ENCODE data around the gene MPO.

MPO gene

GRCh38 chr17:58262149-58262548 is 18.6 kb downstream of the MPO start:
- H3K36me3 ChIP-seq (ENCODE audit: control insufficient read depth in 1 of 2, insufficient read depth in 2 of 2, low read length in 2 of 2): no peaks in the 10 kb centered on the region
- H3K27ac ChIP-seq (ENCODE audit: low read depth, low read length): no peak overlapping the region
- H3K9ac ChIP-seq (ENCODE audit: low read depth in 1 of 2, low read length in 2 of 2): no peak overlapping the region
- no peaks in the 10 kb centered on the region for H3K4me1 ChIP-seq (ENCODE audit: control insufficient read depth in 1 of 2, insufficient read depth in 2 of 2, low read length in 2 of 2)
- no peaks in the 10 kb centered on the region for H3K9me3 ChIP-seq (ENCODE audit: control insufficient read depth in 1 of 2, low read length in 2 of 2)
- peaks cover 5 to 18% of the 10 kb centered on the region in 2 donors for H3K27me3 ChIP-seq (ENCODE audit: control insufficient read depth in 1 of 2, insufficient read depth in 2 of 2, low read length in 2 of 2)
- H3K4me3 ChIP-seq (ENCODE audit: low read depth in 1 of 2, low read length in 2 of 2): no peak overlapping the region

DNA sequence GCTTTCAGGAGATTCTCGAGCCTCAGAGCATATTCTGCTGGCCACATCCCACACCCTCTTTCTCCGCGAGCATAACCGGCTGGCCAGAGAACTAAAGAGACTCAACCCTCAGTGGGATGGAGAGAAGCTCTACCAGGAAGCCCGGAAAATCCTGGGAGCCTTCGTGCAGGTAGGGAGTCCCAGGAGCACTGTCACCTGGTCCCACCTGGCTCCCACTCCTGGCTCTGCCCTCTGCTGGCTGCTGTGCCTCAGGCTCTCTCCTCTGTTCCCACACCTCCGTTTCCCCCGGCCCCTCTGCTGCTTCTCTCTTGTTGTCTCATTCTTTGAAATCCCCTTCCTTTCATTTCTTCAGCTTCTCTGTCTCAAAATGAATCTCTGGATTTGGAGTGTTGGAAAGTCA is 25.9 kb downstream of the MPO start:
- Histone ChIP-seq H3K27ac (ENCODE audit: low read depth, low read length) (no peak overlapping the region), H3K9ac (ENCODE audit: low read depth in 1 of 2, low read length in 2 of 2) (no peak overlapping the region)

DNA sequence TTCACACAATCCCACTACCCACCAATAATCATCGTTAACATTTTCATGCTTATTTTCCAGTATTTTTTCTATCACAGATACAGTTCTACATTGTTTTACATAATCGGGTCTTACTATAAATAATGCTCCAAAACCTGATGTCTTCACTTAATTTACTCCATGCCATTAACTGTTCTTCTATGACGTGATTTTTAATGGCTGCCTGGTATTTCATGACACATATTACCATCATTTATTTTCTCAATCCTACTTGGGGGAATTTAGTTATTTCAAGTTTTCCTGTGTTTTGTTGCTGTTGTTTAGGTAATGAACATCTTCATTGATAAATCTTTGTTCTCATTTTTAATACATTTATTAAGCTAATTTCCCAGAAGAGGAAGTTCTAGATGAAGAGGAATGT is 27.7 kb downstream of the MPO start:
- Histone ChIP-seq H3K4me1 (ENCODE audit: control insufficient read depth in 1 of 2, insufficient read depth in 2 of 2, low read length in 2 of 2) (peaks cover 9 to 12% of the 10 kb centered on the region in 2 donors), H3K9me3 (ENCODE audit: control insufficient read depth in 1 of 2, low read length in 2 of 2) (no peaks in the 10 kb centered on the region), H3K4me3 (ENCODE audit: low read depth in 1 of 2, low read length in 2 of 2) (no peak overlapping the region), H3K36me3 (ENCODE audit: control insufficient read depth in 1 of 2, insufficient read depth in 2 of 2, low read length in 2 of 2) (no peaks in the 10 kb centered on the region), H3K9ac (ENCODE audit: low read depth in 1 of 2, low read length in 2 of 2) (no peak overlapping the region), H3K27me3 (ENCODE audit: control insufficient read depth in 1 of 2, insufficient read depth in 2 of 2, low read length in 2 of 2) (peaks cover 0 to 22% of the 10 kb centered on the region in 2 donors), H3K27ac (ENCODE audit: low read depth, low read length) (no peak overlapping the region)

More for the DNA sequence above, 25.9 kb downstream of the MPO start:
- H3K27me3 ChIP-seq (ENCODE audit: control insufficient read depth in 1 of 2, insufficient read depth in 2 of 2, low read length in 2 of 2): peaks cover 0 to 15% of the 10 kb centered on the region in 2 donors
- no peaks in the 10 kb centered on the region for H3K9me3 ChIP-seq (ENCODE audit: control insufficient read depth in 1 of 2, low read length in 2 of 2)
- H3K36me3 ChIP-seq (ENCODE audit: control insufficient read depth in 1 of 2, insufficient read depth in 2 of 2, low read length in 2 of 2): no peaks in the 10 kb centered on the region
- no peaks in the 10 kb centered on the region for H3K4me1 ChIP-seq (ENCODE audit: control insufficient read depth in 1 of 2, insufficient read depth in 2 of 2, low read length in 2 of 2)
- H3K4me3 ChIP-seq (ENCODE audit: low read depth in 1 of 2, low read length in 2 of 2): no peak overlapping the region

- H3K9ac ChIP-seq (ENCODE audit: low read depth in 1 of 2, low read length in 2 of 2): no peak overlapping the region
- H3K27me3 ChIP-seq (ENCODE audit: control insufficient read depth in 1 of 2, insufficient read depth in 2 of 2, low read length in 2 of 2): peaks cover 0 to 22% of the 10 kb centered on the region in 2 donors
These were observed 28.6 kb downstream of the MPO start for GRCh38 chr17:58252141-58252540.

DNA sequence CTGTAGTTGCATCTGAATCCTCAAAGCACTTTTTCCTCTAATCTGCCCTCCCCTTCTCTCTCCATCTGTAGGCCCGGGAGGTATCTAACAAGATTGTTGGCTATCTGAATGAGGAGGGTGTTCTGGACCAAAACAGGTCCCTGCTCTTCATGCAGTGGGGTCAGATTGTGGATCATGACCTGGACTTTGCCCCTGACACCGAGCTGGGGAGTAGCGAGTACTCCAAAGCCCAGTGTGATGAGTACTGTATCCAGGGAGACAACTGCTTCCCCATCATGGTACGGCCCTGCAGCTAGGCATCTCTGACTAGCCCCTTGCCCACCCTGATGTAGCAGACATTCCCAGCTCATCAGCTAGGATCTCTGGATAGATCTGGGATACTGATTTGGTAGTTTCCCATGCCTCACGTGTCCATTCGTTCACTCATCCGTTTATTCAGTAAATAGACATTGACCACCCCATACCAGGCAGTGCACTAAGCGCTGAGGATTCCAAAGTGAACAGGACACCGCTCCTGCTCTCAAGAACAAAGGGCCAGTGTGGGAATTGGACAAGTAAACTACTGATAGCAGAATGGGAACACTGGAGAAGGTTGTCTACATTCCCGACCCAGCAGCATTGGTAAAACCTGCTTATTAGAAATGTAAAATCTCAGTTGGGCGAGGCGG is 30.3 kb downstream of the MPO start:
- no peak overlapping the region for H3K4me3 ChIP-seq (ENCODE audit: low read depth in 1 of 2, low read length in 2 of 2)

More at GRCh38 chr17:58252141-58252540, 28.6 kb downstream of the MPO start:
- H3K36me3 ChIP-seq (ENCODE audit: control insufficient read depth in 1 of 2, insufficient read depth in 2 of 2, low read length in 2 of 2): no peaks in the 10 kb centered on the region
- H3K27ac ChIP-seq (ENCODE audit: low read depth, low read length): no peak overlapping the region
- H3K4me1 ChIP-seq (ENCODE audit: control insufficient read depth in 1 of 2, insufficient read depth in 2 of 2, low read length in 2 of 2): peaks cover 17 to 20% of the 10 kb centered on the region in 2 donors
- H3K9me3 ChIP-seq (ENCODE audit: control insufficient read depth in 1 of 2, low read length in 2 of 2): no peaks in the 10 kb centered on the region
- no peak overlapping the region for H3K4me3 ChIP-seq (ENCODE audit: low read depth in 1 of 2, low read length in 2 of 2)

GRCh38 chr17:58249270-58250133 is 31.2 kb downstream of the MPO start:
- peak overlapping the region in 1 of 2 donors; percentile 3 for H3K9ac ChIP-seq (ENCODE audit: low read depth in 1 of 2, low read length in 2 of 2)

More for the DNA sequence above, 30.3 kb downstream of the MPO start:
- Histone ChIP-seq H3K4me1 (ENCODE audit: control insufficient read depth in 1 of 2, insufficient read depth in 2 of 2, low read length in 2 of 2) (peaks cover 26 to 31% of the 10 kb centered on the region in 2 donors), H3K27me3 (ENCODE audit: control insufficient read depth in 1 of 2, insufficient read depth in 2 of 2, low read length in 2 of 2) (peaks cover 0 to 22% of the 10 kb centered on the region in 2 donors), H3K9ac (ENCODE audit: low read depth in 1 of 2, low read length in 2 of 2) (no peak overlapping the region), H3K27ac (ENCODE audit: low read depth, low read length) (no peak overlapping the region), H3K36me3 (ENCODE audit: control insufficient read depth in 1 of 2, insufficient read depth in 2 of 2, low read length in 2 of 2) (no peaks in the 10 kb centered on the region), H3K9me3 (ENCODE audit: control insufficient read depth in 1 of 2, low read length in 2 of 2) (no peaks in the 10 kb centered on the region)

DNA sequence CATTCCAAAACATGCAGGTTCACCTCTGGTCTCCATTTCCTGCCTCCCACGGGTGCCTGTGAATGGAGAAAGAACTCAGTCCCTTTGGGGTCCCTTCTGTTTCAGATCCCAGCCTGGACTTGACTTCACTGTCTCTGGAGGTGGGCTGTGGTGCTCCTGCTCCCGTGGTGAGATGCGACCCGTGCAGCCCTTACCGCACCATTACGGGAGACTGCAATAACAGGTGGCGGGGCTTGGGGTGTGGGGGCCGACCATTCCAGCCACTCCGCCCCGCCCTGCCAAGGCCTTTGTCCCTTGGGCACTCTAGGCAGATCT is 31.8 kb downstream of the MPO start:
- Histone ChIP-seq H3K36me3 (ENCODE audit: control insufficient read depth in 1 of 2, insufficient read depth in 2 of 2, low read length in 2 of 2) (no peaks in the 10 kb centered on the region), H3K27me3 (ENCODE audit: control insufficient read depth in 1 of 2, insufficient read depth in 2 of 2, low read length in 2 of 2) (peaks cover 0 to 17% of the 10 kb centered on the region in 2 donors), H3K9me3 (ENCODE audit: control insufficient read depth in 1 of 2, low read length in 2 of 2) (no peaks in the 10 kb centered on the region), H3K9ac (ENCODE audit: low read depth in 1 of 2, low read length in 2 of 2) (no peak overlapping the region), H3K4me3 (ENCODE audit: low read depth in 1 of 2, low read length in 2 of 2) (peak overlapping the region; percentile 55 to 63), H3K4me1 (ENCODE audit: control insufficient read depth in 1 of 2, insufficient read depth in 2 of 2, low read length in 2 of 2) (peaks cover 29 to 38% of the 10 kb centered on the region in 2 donors), H3K27ac (ENCODE audit: low read depth, low read length) (no peak overlapping the region)

More at GRCh38 chr17:58249270-58250133, 31.2 kb downstream of the MPO start:
- Histone ChIP-seq H3K4me1 (ENCODE audit: control insufficient read depth in 1 of 2, insufficient read depth in 2 of 2, low read length in 2 of 2) (peaks cover 29 to 38% of the 10 kb centered on the region in 2 donors), H3K36me3 (ENCODE audit: control insufficient read depth in 1 of 2, insufficient read depth in 2 of 2, low read length in 2 of 2) (no peaks in the 10 kb centered on the region), H3K27ac (ENCODE audit: low read depth, low read length) (no peak overlapping the region), H3K27me3 (ENCODE audit: control insufficient read depth in 1 of 2, insufficient read depth in 2 of 2, low read length in 2 of 2) (peaks cover 0 to 17% of the 10 kb centered on the region in 2 donors), H3K4me3 (ENCODE audit: low read depth in 1 of 2, low read length in 2 of 2) (peak overlapping the region; percentile 55 to 63), H3K9me3 (ENCODE audit: control insufficient read depth in 1 of 2, low read length in 2 of 2) (no peaks in the 10 kb centered on the region)

GRCh38 chr17:58247511-58248363 is 33.0 kb downstream of the MPO start:
- Histone ChIP-seq H3K4me1 (ENCODE audit: control insufficient read depth in 1 of 2, insufficient read depth in 2 of 2, low read length in 2 of 2) (peaks cover 29 to 38% of the 10 kb centered on the region in 2 donors), H3K27me3 (ENCODE audit: control insufficient read depth in 1 of 2, insufficient read depth in 2 of 2, low read length in 2 of 2) (peaks cover 0 to 17% of the 10 kb centered on the region in 2 donors), H3K4me3 (ENCODE audit: low read depth in 1 of 2, low read length in 2 of 2) (no peak overlapping the region), H3K9me3 (ENCODE audit: control insufficient read depth in 1 of 2, low read length in 2 of 2) (no peaks in the 10 kb centered on the region), H3K36me3 (ENCODE audit: control insufficient read depth in 1 of 2, insufficient read depth in 2 of 2, low read length in 2 of 2) (no peaks in the 10 kb centered on the region), H3K9ac (ENCODE audit: low read depth in 1 of 2, low read length in 2 of 2) (no peak overlapping the region), H3K27ac (ENCODE audit: low read depth, low read length) (no peak overlapping the region)

DNA sequence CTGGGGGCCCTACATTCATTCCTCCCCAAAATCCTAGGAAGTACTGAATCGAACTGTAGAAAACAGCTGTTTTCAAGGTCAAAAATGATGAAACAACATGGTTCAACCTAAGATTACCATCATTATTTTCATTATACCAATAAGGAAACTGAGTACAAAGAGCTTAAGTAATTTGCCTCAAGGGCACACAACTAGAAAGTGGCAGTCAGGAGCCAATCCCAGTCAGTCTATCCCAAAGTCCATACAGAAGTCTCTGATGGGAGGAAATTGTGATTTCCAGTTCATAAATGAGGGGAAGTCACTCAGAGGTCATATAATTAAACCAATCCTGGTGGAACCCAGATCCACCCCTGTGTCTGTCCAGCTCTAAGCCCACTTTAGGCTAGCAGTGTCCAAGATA is 34.0 kb downstream of the MPO start:
- Histone ChIP-seq H3K9ac (ENCODE audit: low read depth in 1 of 2, low read length in 2 of 2) (no peak overlapping the region), H3K27me3 (ENCODE audit: control insufficient read depth in 1 of 2, insufficient read depth in 2 of 2, low read length in 2 of 2) (peaks cover 3 to 17% of the 10 kb centered on the region in 2 donors), H3K27ac (ENCODE audit: low read depth, low read length) (no peak overlapping the region), H3K36me3 (ENCODE audit: control insufficient read depth in 1 of 2, insufficient read depth in 2 of 2, low read length in 2 of 2) (no peaks in the 10 kb centered on the region), H3K4me1 (ENCODE audit: control insufficient read depth in 1 of 2, insufficient read depth in 2 of 2, low read length in 2 of 2) (peaks cover 29 to 38% of the 10 kb centered on the region in 2 donors), H3K9me3 (ENCODE audit: control insufficient read depth in 1 of 2, low read length in 2 of 2) (no peaks in the 10 kb centered on the region), H3K4me3 (ENCODE audit: low read depth in 1 of 2, low read length in 2 of 2) (no peak overlapping the region)

All from duodenal mucosa (tissue), 2 donors.